Mesendoderm (in vitro differentiated cells): Measurements from ENCODE around the gene PKN3.
"Not testable (repeated sequence)": the region's sequence is repeated elsewhere in the genome, so short reads cannot be mapped to it uniquely, and the experiment has no call there.

ENCODE experiments used
- DNase-seq: peaks from one replicate; pipeline ENCODE4 v3.0.0; 2013
- H2AK5ac ChIP-seq: 2 replicates; pipeline ENCODE4 v1.6.1; 2013; ENCODE audit warnings: low read length, inconsistent platforms
- H2BK120ac ChIP-seq: 2 replicates; pipeline ENCODE4 v1.6.1; 2013; ENCODE audit warnings: low read depth, mild to moderate bottlenecking, low read length, moderate library complexity, mixed read lengths
- H2BK15ac ChIP-seq: replicated peaks from 2 replicates; pipeline ENCODE4 v1.6.1; 2013; ENCODE audit warnings: low read depth, mild to moderate bottlenecking, moderate library complexity
- H2BK5ac ChIP-seq: 2 replicates; pipeline ENCODE4 v1.6.1; 2013; ENCODE audit warnings: low read length, inconsistent platforms
- H3K18ac ChIP-seq: 2 replicates; pipeline ENCODE4 v1.6.1; 2013; ENCODE audit warnings: mild to moderate bottlenecking, low read length, mixed read lengths
- H3K23ac ChIP-seq: one replicate; pipeline ENCODE4 v1.6.1; 2013; ENCODE audit warnings: low read length
- H3K27ac ChIP-seq: 2 replicates; pipeline ENCODE4 v1.5.1; 2013; ENCODE audit warnings: low read depth, mild to moderate bottlenecking, inconsistent platforms, low read length, moderate library complexity
- H3K27me3 ChIP-seq: 2 replicates; pipeline ENCODE4 v1.6.1; 2013; ENCODE audit warnings: low read length, control low read depth, mild to moderate bottlenecking, inconsistent platforms; ENCODE audit not compliant: insufficient read depth, poor library complexity
- H3K36me3 ChIP-seq: 2 replicates; pipeline ENCODE4 v1.6.1; 2013; ENCODE audit warnings: low read length, inconsistent platforms; ENCODE audit not compliant: control insufficient read depth, insufficient read depth
- H3K4ac ChIP-seq: one replicate; pipeline ENCODE4 v1.6.1; 2013; ENCODE audit warnings: low read depth, mild to moderate bottlenecking, low read length, moderate library complexity
- H3K4me1 ChIP-seq: 2 replicates; pipeline ENCODE4 v1.6.1; 2013; ENCODE audit warnings: low read depth, low read length, inconsistent platforms; ENCODE audit not compliant: control insufficient read depth
- H3K4me2 ChIP-seq: 2 replicates; pipeline ENCODE4 v1.6.1; 2013; ENCODE audit warnings: low read length
- H3K4me3 ChIP-seq: 2 replicates; pipeline ENCODE4 v1.5.1; 2013; ENCODE audit warnings: mild to moderate bottlenecking, low read length
- H3K56ac ChIP-seq: one replicate; pipeline ENCODE4 v1.6.1; 2013; ENCODE audit warnings: low read length
- H3K79me1 ChIP-seq: 2 replicates; pipeline ENCODE4 v1.6.1; 2013; ENCODE audit warnings: low read length, inconsistent platforms
- H3K79me2 ChIP-seq: 2 replicates; pipeline ENCODE4 v1.6.1; 2013; ENCODE audit warnings: mild to moderate bottlenecking, low read length; ENCODE audit not compliant: control insufficient read depth, insufficient read depth
- H3K9ac ChIP-seq: 2 replicates; pipeline ENCODE4 v1.6.1; 2013; ENCODE audit warnings: low read length, inconsistent platforms
- H4K5ac ChIP-seq: one replicate; pipeline ENCODE4 v1.6.1; 2013; ENCODE audit warnings: low read length
- H4K8ac ChIP-seq: one replicate; pipeline ENCODE4 v1.6.1; 2013; ENCODE audit warnings: low read depth, mild to moderate bottlenecking, control low read depth, low read length, moderate library complexity
- WGBS: extraction: QIAGEN DNeasy Blood & Tissue Kit; methylation state at CpG from one replicate; pipeline ENCODE4 v1.1.7; 2013; ENCODE audit warnings: low lambda C conversion rate, missing lambda C conversion rate; ENCODE audit not compliant: insufficient coverage; ENCODE audit errors: extremely low coverage; 5-methylcytosine and 5-hydroxymethylcytosine counted together

PKN3 gene

DNA sequence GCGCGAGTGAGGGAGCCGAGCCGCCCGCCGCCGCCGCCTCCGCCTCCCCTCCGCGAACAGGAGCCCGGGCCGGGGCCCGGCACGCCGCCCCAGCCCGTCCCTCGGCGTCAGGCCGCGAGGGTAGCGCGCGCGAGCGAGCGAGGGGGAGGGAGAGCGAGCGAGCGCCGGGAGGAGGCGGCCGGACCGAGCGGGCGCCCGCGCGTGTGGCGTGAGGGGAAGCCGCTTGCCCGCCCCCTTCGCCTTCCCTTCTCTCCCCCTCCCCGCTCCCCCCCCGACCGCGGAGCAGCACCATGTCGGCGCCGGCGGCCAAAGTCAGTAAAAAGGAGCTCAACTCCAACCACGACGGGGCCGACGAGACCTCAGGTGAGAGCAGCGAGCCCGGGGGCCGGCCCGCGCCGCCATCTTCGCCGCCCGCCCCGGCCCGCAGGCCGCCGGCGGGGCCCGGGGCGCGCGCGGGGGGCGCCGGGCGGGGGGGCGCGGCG is 13.0 kb upstream of the PKN3 start:
- Histone ChIP-seq H3K4ac (peak overlapping the region; percentile 100), H4K5ac (no peak overlapping the region), H3K4me1 (peaks cover 7% of the 10 kb centered on the region), H3K18ac (peak overlapping the region; percentile 100), H3K4me2 (no peak overlapping the region), H3K27ac (peak overlapping the region; percentile 99), H2AK5ac (no peak overlapping the region), H3K27me3 (no peaks in the 10 kb centered on the region), H4K8ac (peak overlapping the region; percentile 90), H2BK120ac (peak overlapping the region; percentile 95), H2BK5ac (no peak overlapping the region), H2BK15ac (no peak overlapping the region), H3K9ac (peak overlapping the region; percentile 92), H3K36me3 (peaks cover 5% of the 10 kb centered on the region), H3K79me2 (peaks cover 58% of the 10 kb centered on the region), H3K4me3 (peak overlapping the region; percentile 80), H3K79me1 (peaks cover 14% of the 10 kb centered on the region), H3K56ac (peak overlapping the region; percentile 95), H3K23ac (no peak overlapping the region)
- no CpG with 5 or more reads among the region's 80 CpGs for WGBS
- no peak for DNase-seq

DNA sequence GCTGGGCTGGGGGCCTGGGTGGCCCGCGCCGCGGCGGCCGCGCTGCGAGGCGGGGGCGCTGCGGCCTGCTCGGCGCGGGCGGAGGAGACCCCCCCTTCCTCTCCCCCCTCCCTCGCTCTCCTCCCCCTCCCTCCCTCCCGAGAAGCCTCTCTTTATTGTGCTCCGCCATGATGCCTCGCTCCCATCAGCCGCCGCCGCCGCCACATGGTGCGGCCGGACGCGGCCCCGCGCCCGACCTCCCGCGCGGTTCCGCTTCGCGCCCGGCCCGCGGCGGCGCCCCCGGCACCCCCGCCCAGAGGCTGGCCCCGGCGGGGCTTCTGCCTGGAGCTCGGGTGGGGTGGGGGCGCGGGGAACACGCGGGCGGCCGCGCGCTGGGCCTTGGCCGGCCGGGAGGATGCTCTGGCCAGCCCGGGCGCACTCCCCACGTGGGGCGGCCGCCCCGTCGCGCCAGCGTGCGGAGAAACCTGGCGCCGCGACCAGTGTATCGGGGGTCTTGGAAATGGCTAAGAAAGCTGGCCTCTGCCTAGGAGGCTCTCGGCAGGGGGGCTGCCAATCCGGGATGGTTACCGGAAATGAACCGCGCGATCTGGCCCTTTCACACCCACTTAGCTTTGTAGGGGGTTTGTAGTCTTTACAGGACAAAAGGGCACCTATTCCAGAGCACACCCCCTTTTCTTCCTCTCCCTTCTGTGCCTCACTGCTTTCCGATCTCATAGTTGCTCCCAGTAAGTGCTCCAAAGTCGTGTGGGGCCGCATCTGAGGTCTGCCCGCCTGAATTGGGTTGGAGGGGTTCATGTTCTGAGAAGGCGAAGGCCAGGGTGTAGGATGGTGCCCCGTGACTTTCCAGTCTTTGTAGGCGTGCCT is 12.3 kb upstream of the PKN3 start:
- peak overlapping the region; percentile 83 for H2BK120ac ChIP-seq
- H3K18ac ChIP-seq, result peak overlapping the region; percentile 100
- no peak overlapping the region for H2BK5ac ChIP-seq
- H3K4me3 ChIP-seq, result peak overlapping the region; percentile 67
- peak overlapping the region; percentile 91 for H3K27ac ChIP-seq
- H3K79me2 ChIP-seq, result peaks cover 51% of the 10 kb centered on the region
- WGBS, result no CpG with 5 or more reads among the region's 83 CpGs
- peak overlapping the region; percentile 100 for H3K4ac ChIP-seq
- H2BK15ac ChIP-seq, result no peak overlapping the region
- H3K9ac ChIP-seq, result peak overlapping the region; percentile 72
- no peak overlapping the region for H3K23ac ChIP-seq
- H3K4me2 ChIP-seq, result peak overlapping the region; percentile 60
- DNase-seq, result peak; percentile 70
- no peak overlapping the region for H2AK5ac ChIP-seq
- peaks cover 11% of the 10 kb centered on the region for H3K79me1 ChIP-seq
- H3K56ac ChIP-seq, result peak overlapping the region; percentile 87
- peaks cover 5% of the 10 kb centered on the region for H3K36me3 ChIP-seq
- H4K5ac ChIP-seq, result no peak overlapping the region
- H4K8ac ChIP-seq, result peak overlapping the region; percentile 90
- H3K4me1 ChIP-seq, result peaks cover 6% of the 10 kb centered on the region
- no peaks in the 10 kb centered on the region for H3K27me3 ChIP-seq

DNA sequence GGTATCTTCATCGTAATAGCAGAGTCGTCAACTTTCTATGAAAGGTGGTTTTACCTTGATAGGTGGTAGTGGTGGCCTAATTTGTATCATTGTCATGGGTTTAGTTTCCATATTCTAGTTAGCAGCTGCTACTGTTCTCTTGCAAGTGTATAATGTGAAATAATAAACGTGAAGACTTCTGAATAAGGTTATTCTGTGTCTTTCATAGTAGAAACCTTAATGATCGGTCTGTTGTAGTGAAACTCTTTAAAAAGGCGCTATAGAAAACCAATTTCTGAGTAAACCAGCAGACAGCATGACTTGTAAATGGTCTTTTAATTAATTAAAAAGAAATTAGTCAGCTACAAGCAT is 11.6 kb upstream of the PKN3 start:
- Histone ChIP-seq H3K79me1 (peaks cover 7% of the 10 kb centered on the region), H3K36me3 (peaks cover 5% of the 10 kb centered on the region), H3K4me2 (peak overlapping the region; percentile 60), H3K56ac (peak overlapping the region; percentile 87), H3K18ac (no peak overlapping the region), H3K23ac (no peak overlapping the region), H4K5ac (no peak overlapping the region), H3K79me2 (peaks cover 45% of the 10 kb centered on the region), H4K8ac (no peak overlapping the region), H3K9ac (peak overlapping the region; percentile 72), H3K4me1 (peaks cover 2% of the 10 kb centered on the region), H3K4me3 (peak overlapping the region; percentile 67), H2BK120ac (no peak overlapping the region), H2BK15ac (no peak overlapping the region), H3K27me3 (no peaks in the 10 kb centered on the region), H3K4ac (no peak overlapping the region), H2BK5ac (no peak overlapping the region), H3K27ac (no peak overlapping the region), H2AK5ac (no peak overlapping the region)
- no peak for DNase-seq
- WGBS, result no CpG with 5 or more reads among the region's 5 CpGs

DNA sequence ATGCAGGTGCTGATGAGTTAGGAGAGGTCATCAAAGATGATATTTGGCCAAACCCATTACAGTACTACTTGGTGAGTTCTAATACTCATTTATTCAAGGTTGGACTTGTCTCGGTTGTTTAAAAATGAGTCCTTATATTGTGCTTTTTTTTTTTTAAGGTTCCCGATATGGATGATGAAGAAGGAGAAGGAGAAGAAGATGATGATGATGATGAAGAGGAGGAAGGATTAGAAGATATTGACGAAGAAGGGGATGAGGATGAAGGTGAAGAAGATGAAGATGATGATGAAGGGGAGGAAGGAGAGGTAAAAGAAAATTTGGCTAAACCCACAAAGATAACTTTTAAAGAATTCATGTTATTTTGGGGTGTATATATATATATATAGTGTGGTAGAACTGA is 8.6 kb upstream of the PKN3 start:
- H3K4me3 ChIP-seq, H3K9ac ChIP-seq, H3K4ac ChIP-seq, H3K18ac ChIP-seq, H4K5ac ChIP-seq, H3K56ac ChIP-seq, H2BK120ac ChIP-seq, H2AK5ac ChIP-seq, H3K79me1 ChIP-seq, H2BK15ac ChIP-seq, H4K8ac ChIP-seq, H3K4me1 ChIP-seq, H3K4me2 ChIP-seq, H3K27me3 ChIP-seq, H3K36me3 ChIP-seq, H3K27ac ChIP-seq, DNase-seq, H3K23ac ChIP-seq, H2BK5ac ChIP-seq: not testable (repeated sequence)
- H3K79me2 ChIP-seq, result peaks cover 21% of the 10 kb centered on the region
- 100% methylated on average over 2 of the region's 3 CpGs for WGBS

DNA sequence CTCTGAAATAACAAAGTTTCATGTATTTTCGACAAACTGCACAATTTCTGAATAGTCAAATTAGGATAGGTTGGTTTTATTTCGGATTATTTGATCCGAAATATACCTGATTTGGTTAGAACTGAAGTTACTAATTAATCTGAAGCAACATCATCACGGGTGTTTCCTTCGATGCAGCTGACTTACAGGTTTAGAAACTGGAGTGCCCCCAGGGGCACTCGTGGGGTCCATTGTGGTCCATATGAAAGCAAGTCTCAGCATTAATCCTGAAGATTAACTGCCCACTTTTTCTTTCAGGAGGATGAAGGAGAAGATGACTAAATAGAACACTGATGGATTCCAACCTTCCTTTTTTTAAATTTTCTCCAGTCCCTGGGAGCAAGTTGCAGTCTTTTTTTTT is 8.0 kb upstream of the PKN3 start:
- Histone ChIP-seq H2BK5ac (no peak overlapping the region), H2AK5ac (no peak overlapping the region), H4K8ac (no peak overlapping the region), H3K9ac (no peak overlapping the region), H3K36me3 (peaks cover 9% of the 10 kb centered on the region), H3K79me2 (peaks cover 21% of the 10 kb centered on the region), H3K56ac (no peak overlapping the region), H2BK120ac (no peak overlapping the region), H3K27ac (no peak overlapping the region), H3K79me1 (peaks cover 3% of the 10 kb centered on the region), H3K4me1 (no peaks in the 10 kb centered on the region), H3K18ac (no peak overlapping the region), H2BK15ac (no peak overlapping the region), H3K23ac (no peak overlapping the region), H3K27me3 (no peaks in the 10 kb centered on the region), H3K4me3 (no peak overlapping the region), H3K4ac (no peak overlapping the region), H3K4me2 (no peak overlapping the region), H4K5ac (no peak overlapping the region)
- no peak for DNase-seq
- WGBS, result no CpG with 5 or more reads among the region's 6 CpGs
